Breast epithelium (tissue), 3 donors: ENCODE results near the gene CPNE9.

Experiments used
- CTCF ChIP-seq, 3 donors: fragments of 450-650 bp; IDR thresholded peaks; one replicate each; pipeline ENCODE4 v1.5.1; 2016 to 2017; ENCODE audit warnings: antibody characterized with exemption in 3 of 3, mild to moderate bottlenecking in 3 of 3, moderate library complexity in 3 of 3
- POLR2A ChIP-seq: fragments of 450-650 bp; IDR thresholded peaks from one replicate; pipeline ENCODE4 v1.6.1; 2016; ENCODE audit warnings: antibody characterized with exemption, mild to moderate bottlenecking, moderate library complexity
- POLR2AphosphoS5 ChIP-seq, 3 donors: sonication (generic); formaldehyde crosslinking; IDR thresholded peaks; one replicate each; pipeline ENCODE4 v1.6.1; 2017; ENCODE audit warnings: antibody characterized with exemption in 3 of 3

- no peak for TF ChIP-seq CTCF (IDR thresholded peaks at IDR 0.05)
- TF ChIP-seq POLR2A: no peak
- TF ChIP-seq POLR2AphosphoS5 (IDR thresholded peaks at IDR 0.05): no peak
Observed at GRCh38 chr3:9754678-9755077, 51.0 kb downstream of the CPNE9 start.
